SKM-1 treated with dmso at 0.1 percent for 144 hours (cell line): Measurements from ENCODE around the gene DHX16.
A peak's percentile ranks its signal among the peaks of the same experiment; 100 is the strongest.

Source experiments
- DNase-seq: peaks from one replicate; lab custom pipeline; 2025; ENCODE audit not compliant: unreplicated experiment; lab: John Stamatoyannopoulos, UW

DHX16 gene

DNA sequence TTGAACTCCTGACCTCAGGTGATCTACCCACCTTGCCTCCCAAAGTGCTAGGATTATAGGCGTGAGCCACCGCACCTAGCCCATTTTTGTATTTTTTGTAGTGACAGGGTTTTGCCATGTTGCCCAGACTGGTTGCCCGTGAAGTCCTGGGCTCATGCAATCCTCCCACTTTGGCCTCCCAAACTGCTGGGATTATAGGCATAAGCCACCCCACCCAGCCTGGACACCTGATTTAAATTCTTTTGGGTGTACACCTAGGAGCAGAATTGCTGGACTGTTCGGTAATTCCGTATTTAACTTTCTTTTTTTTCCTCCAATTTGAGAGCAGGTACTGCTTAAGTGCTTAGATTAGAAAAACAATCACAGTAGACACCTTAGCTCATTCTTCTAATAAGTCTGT lies 23.6 kb upstream of the DHX16 start:
- no peak for DNase-seq

DNA sequence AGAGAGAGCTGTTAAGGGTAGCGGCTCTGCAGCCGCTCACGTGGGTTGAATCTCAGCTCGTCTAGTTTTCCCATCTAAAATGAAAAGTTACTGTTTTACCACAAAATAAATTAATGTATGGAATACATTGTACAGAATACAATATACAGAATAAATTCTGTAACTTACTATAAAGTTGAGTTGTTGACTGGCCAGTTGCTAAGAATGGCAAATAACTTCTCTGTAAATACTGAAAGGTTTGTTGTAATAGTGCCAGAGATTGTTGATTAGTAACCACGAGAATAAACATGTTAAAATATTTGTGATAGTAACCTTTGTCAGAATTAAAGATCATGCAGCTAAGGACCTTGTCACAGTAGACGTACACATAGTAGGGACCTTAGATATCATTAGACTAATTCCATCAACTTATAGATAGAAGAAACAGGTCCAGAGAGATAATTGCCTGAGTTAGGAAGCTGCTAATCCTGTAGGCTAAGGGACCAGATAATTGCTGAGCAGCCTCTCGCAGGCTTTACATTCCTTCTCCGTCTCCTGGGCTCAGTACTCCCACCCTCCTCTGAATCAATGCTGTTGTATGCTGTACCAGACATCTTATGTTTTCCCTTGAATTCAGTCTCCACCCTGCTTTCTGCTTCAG lies 18.5 kb upstream of the DHX16 start:
- DNase-seq, result no peak

DNA sequence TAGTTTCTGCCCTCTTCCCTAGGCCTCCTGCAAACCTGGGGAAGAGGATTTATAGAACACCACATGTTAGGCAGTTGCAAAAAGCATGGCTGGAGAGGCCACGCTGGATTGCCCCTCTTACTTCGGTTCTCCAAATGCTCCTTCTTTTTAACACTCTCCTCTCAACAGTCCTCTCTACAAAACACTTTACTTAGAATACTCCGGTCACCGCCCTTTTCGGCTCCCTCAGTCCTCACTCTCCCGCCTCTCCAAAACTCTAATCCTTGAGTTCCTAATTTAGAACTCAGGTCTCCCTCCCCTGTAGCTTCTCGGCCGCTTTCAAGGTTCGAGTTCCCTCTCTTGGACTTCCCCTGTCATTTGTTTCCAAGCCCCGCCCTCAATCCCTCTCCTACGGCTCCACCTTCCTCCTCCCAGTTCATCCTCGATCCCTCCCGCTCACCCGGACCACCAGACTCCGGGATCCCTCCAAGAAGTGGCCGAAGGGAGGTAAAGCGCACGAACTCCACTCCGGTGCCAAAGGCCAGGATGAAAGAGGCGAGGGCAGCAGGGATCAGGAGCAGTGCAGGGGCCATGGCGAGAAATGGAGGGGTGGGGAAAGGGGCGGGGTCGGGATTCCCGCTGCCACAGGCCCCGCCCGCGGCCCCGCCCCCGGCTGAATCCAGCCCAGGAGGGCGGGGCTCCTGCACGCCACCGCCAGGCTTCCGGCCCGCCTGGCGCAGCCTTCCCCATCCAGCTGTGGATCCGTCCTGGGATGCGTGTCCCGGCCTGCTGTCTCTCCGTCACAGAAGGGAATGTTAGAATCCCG lies 17.8 kb upstream of the DHX16 start, which contains the start of gene NRM:
TSS of gene NRM (minus strand) at position 582 of the 805 bp plus-strand sequence. CDS start at position 572, 10 bp downstream.
- peak; percentile 85 for DNase-seq

DNA sequence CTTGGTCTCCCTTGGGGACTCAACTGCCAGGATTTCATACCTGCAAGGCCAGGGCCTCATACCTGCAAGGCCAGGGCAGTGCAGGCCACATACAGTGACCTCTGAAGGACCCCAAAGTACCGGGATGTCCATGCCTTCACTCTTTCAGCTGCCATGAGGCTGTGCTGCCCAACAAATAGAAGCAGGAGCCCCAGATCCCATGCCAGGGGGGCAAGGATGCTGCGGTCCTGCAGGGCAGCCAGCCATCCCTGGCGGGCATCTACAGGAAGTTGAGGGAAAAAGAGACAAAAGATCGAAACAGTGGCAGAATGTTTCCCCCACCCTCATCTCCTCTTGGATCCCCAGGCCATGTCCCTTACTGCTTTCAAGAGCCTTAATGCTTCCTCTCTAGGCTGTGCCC lies 17.2 kb upstream of the DHX16 start:
- DNase-seq, result no peak

DNA sequence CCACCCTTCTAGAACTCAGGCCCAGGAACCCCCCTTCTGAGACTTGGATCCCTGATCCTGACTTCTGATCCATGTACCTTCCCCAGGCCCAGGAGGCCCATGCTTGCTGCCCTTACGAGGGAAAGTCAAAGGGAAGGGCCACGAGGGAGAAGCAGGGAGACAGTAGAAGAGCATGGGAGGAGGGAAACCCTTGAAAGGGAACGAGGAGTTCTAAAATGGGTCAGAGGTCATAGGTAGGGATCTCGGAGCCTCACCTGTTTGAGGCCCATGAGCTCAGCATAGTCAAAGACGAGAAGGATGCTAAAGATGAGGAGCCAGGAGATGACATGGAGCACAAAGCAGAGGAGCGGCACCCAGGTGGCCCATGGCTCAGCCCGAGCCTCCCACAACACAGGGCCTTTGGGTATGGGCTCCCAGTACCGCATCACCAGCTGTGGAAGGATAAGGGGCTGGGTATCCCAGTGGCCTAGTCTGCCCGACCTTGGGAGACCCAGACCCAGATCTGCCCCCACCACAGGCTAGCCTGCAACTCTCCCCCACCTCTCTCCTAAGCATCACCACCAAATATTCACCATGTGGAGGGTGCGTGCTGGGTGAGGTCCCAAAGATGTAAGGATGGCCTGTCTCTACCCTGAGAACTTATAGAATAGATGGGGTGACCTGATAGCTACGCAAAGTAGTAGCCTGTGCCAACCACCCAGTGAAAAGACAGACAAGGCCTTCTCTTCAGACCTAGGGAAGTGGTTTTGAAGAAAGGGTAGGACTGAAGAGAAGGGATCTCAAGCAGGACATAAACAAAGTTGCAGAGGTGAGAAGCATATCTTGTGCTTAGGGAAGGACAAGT lies 16.4 kb upstream of the DHX16 start:
- no peak for DNase-seq

DNA sequence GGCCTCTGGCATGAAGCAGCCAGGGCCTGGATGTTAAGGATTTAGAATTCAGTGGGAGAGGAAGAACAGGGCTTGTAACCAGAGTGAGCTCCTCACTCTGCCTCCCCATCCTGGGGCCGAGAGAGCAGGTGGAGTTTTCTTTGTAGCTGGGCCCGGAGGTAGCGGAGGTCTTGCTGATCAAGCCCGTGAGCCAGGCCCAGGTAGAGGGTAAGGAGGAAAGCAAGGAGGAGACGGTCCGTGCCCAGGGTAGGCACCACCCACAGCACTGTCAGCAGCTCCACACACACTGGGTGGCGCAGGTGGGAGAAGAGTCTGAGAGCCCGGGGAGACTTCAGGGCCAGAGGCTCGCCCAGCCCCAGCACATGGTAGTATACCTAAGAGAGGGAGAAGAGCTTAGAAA lies 15.8 kb upstream of the DHX16 start:
- no peak for DNase-seq

DNA sequence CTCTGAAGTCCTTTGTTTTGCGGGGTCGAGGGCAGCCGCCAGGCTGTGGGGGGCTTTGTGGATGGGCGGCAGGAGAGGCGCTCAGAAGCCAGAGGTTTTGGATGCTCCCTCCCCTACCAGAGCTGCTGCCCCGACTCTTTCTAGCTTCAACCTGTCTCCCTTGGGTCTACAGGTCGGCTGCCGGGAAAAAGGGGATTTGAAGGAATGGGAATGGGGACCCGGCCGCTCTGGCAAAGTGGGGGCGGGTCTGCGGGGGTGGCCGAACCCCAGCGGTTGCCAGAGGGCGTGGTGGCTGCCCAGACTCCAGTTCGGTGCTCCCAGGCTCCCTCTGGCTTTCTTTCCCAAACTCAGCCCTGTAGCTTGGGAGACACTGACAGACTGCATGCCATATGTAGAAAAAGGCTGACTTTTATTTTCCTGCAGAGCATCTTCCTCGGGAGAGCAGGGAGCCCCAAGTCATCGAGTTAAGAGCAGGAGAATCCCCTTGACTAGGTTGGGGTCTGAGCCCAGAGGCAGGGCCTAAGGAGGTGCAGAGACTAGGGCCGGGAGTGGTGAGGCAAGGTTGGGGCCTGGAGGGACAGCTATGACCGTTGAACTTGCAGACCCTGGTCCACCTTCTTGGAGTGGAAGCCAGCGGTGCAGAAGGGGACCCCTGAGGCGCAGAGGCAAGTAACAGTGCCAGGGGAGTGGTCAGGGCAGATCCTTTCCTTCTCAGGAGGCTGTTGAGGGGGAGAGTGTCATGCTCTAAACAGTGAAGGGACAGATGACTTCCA lies 15.0 kb upstream of the DHX16 start:
- no peak for DNase-seq

DNA sequence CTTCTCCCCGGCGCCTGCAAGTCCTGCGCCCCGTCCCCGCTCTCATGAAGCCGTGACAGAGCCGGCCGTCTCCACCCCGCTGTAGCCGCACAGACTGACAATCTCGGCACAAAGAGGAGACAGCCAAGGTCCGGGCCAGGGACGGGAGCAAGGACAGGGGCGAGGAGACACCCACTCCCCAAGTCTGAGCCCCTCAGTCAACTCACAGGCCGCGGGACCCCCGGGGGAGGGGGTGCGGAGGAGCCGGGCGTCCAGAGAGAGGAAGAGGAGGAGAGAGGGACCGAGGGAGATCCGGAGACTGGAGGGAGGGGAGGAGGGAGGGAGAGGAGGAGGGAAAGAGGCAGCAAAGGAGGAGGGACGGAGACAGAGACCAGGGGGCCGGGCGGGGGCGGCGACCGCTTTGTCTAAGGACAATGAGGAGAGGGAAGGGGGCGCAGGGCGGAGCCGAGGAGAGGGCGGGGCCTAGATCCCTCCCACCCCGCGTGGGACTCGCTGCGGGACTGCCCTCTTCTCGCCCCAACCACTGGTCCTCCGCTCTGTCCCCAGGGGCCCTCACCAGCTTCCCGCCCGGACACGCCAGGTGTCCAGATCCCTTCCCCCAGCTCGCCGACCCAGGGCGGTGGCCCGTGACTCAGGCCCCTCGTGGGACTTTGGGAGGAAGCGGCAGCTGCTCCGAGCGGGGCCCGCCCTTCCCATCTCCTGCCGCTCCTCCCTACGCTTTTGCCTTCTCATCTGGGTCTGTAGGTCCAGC lies 14.3 kb upstream of the DHX16 start:
- peak; percentile 74 for DNase-seq

DNA sequence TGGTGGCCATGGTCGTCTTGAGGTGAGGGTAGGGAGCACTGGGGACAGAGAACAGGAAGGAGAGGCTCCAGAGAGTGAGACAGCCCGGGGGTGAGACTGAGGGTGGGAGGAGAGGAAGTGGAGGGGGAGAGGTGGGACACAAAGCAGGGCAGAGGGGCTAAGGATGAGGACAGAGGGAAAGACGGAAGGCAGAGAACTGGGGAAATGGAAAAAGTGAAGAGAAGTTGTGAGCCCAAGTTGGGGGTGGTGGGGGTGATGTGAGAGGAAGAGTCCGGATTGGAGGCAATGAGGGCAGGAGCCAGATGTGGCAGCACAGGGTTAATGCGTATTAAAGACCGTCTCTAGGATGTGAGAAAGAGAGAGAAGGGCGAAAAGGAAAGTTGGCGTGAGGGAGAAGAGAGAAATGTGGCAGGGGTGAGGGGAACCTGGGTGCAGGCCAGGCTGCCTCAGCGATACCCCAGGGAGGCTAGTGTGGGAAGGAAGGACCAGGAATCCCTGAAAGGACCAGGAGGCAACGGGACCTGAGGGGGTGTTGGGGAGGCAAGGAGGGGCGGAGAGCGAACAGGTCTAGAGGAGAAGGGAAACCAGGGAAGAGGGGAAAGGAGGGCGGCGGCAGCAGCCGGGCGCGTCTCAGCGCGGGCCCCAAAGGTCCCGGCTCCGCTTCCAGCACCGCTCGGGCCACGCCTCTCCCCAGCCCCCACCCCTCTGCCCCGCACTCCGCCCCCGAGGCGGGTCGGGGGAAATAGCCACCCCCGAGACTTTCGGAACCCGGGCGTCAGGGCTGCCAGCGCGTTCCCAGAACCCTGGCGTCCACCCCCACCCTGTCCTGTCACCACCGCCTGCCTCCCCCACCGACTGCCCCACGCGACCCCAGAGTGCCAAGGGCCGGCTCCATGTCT lies 13.5 kb upstream of the DHX16 start, which contains the start of gene PPP1R18:
TSS of gene PPP1R18 (minus strand) at position 637 of the 899 bp plus-strand sequence. CDS start at position 10, 627 bp downstream.
- no peak for DNase-seq

DNA sequence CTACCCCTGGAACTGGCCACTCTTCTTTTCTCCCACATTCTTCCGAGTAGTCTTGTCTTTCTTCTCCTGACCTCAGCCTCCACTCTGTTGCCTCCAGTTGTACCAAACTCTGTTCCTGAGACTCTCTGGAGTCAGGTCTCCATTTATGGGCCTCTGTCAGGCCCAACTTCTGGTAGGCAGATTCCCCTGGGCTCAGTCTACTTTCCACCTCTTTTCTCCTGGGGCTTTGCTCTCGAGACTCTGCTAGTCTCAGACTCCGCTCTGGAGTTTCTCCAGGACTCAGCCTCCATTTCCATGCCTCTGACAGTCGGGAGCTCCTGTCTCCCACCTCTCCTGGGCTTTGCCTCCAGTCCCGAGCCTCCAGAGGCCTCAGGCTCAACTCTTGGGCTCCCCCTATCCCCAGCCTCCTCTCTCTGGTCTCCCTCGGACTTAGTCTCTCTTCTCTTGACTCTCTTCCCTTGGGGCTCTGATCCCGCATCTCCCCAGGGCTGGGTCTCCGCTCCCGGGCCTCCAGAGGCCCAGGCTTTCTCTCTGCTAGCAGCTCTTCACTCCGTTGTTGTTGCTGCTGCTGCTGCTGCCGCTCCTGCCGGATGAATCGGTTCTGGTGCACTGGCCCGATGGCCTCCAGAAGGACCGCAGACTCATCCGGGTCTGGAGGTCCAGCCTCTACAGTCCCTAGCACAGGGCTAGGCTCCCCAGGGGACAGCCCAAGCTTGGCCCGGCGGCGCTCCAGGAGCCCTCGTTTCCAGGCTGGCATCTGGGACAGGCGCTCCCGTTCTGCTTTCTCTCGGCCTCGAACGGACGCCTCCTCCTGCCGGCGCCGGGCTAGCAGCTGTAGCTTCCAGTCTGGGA lies 12.6 kb upstream of the DHX16 start:
- no peak for DNase-seq

DNA sequence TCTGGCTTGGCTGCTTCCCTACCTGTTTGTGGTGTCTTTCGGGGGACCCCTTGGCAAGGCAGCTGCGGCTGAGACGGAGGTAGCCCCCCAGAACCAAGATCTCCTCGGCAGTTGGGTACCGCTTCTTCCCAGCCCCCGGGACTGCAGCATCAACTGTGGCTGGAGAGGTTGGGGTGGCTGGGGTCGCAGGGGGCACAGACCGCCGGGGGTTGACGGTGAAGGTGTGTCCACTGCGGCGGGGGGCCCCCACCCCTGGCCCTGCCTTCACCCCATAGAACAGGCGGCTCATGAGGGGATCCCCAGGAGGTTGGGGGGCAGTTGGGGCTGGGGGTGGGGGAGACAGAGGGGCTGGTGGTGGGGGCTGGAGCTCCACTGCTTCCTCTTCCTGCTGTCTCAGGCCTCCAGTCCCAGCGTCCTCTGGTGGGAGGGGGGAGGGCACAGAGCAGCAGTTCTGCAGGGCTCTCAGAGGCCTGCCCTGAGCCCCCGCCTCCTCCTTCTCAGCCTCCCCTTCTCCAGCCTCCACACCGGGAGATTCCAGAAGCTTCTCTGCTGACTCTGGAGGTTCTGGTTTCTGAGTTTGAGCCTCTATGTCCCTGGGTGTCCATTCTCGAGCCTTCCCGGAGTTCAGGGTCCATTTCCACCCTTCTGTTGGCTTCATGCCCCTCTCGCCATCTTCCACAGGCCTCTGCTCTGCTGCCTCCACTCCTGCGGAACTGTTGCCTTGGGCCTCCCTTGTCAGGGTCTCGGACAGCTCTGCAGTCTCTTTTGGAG lies 11.8 kb upstream of the DHX16 start:
- peak; percentile 52 for DNase-seq

DNA sequence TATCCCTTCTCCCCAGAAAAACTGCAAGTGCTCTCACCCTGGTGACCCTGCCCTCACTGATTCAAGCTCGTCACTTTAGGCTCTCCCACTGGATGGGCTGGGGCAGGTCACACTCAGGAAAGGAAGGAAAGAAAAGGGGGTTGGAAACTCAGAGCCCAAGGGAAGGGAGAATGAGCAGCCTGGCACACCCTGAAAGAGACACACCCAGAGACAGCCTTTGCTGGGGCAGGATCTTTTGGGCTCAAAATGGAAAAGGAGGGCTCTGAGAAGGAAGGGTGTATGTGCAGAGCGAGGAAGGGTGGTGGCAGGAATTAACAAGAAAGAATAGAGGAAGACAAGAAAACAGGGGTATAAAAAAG lies 11.2 kb upstream of the DHX16 start:
- no peak for DNase-seq

DNA sequence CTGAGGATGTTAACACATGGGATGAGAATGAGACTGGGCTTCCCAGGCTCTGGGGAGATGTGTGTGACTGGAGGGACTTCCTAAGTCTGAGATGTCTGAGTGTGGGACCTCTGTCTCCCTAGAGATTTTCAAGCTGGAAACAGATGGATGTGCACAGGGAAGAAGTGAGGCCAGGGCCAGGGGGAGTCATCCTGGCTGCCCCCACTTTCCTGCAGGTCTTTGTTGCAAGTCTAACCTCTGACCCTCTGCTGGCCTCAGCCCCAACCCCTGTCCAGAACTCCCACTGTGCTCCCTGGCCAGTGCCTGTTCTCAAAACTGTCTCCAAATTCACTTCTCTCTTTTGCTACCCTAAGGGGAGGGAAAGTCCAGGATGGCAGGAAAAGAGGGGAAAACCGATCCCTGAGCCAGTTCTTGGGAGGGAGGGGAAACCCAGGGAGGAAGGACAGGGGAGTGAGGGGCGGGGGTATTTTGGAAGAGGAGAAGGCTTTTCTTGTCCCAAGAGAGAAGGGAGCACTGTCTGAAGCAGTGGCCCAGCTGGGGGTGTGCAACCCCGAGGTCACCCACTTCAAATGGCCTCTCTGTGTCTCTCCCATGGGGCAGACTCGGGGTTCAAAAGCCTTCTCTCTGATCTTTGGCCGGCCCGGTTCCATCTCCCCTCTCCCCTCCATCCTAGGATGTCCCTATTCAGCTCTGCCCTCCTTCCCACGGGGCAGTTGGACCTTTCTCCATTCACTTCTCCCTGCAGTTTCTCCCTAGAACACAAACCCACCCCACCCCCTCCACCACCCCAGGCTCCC lies 10.6 kb upstream of the DHX16 start:
- no peak for DNase-seq

DNA sequence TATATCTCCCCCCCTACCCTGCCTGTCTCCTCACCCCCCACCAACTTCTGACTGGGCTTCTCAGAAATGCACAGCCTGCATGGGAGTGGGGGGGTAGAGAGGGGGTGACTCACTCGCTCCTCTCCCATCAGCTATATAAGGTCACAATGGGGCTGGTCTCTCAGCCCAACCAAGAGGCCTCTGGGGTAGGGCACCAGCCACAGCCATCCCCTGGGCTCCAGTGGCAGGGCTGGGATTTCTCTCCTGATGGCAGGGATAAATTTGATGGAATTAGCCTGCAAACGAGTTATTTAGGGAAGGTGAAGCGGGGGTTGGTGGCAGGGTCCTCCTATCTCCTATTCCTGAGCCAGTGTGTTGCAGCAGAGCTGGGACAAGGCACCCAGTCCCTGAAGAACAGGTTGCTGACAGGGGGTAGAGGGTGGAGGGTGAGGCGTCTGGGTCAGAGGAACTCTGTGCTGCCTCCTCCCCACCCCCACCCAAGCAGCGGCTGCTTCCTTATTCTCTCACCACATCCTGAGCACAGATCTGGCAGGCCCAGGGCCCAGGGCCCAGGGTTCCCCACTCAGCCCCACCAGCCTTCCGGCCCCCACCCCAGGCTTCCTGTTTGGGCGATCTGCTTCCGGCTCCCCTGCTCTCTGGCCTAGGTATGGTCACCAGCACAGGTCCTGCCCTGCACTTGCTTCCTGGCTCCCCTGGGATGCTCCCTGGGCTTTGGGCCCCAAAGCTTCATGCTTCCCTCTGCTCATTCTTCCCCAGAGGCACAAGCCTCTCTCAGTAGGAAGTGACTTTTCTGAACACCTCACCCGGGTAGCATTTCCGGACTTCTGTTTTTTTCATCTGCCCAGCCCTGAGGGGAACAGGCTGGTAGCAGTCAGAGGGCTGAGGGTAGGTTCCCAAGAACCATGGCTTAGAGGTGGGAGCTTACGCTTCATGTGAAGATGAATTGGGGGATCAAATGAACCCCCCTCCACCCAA lies 9.6 kb upstream of the DHX16 start:
- peak; percentile 97 for DNase-seq

DNA sequence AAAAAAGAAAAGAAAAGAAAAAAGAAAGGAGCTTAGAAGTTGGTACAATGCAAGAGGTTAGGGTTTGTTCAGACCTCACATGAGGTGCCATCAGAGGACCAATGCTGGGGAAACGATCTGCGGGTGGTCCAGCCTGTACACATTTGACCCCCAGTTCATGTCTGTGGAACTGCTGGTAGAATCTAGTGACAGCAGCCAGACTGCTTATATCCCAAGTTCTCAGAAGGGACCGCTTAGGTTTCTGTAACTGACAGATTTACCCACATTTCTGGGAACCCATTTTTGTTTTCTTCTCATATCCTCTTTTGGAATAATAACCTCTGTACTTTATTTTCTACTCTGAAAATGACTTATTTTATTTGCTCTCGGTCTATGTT lies 8.9 kb upstream of the DHX16 start:
- no peak for DNase-seq
